CD4-positive, alpha-beta T cell (primary cell): ENCODE measurements around the gene IL15RA. TPM values are rescaled to one million over a fixed set of nuclear protein-coding genes. Genes with fewer than 3 reads are reported as not detected.

Experiments used
- ATAC-seq: fragments of 200-7000 bp; cut with Tn5 transposase; one replicate; pipeline ENCODE4 v1.10.0; 2022; ENCODE audit warnings: mild to moderate bottlenecking; ENCODE audit not compliant: poor library complexity
- CTCF ChIA-PET: fragments of 350-600 bp; sonication (Branson Sonifier 250); formaldehyde crosslinking; loops from one replicate; lab custom pipeline; 2021; ENCODE audit warnings: antibody characterized with exemption, inconsistent platforms; lab: Charles Lee
- POLR2A ChIA-PET: fragments of 350-600 bp; sonication (Branson Sonifier 250); formaldehyde crosslinking; loops from one replicate; lab custom pipeline; 2021; ENCODE audit warnings: antibody characterized with exemption, inconsistent platforms; lab: Charles Lee
- DNase-seq, 14 experiments: peaks; one replicate each; pipeline ENCODE4 v3.0.0-alpha.2; 2013 to 2020; ENCODE audit warnings: mixed read lengths in 2 of 14
- H3K27ac ChIP-seq, 2 donors: one replicate each; pipeline versions ENCODE4 v1.5.1 to v1.7.0; 2013; ENCODE audit warnings: low read length in 2 of 2, low read depth in 1 of 2, mild to moderate bottlenecking in 1 of 2
- H3K27me3 ChIP-seq, 2 experiments: 1 replicate in 1 of 2; 2 replicates in 1 of 2; pipeline versions ENCODE4 v1.6.1 to v1.7.0; 2013; ENCODE audit warnings: low read length in 2 of 2, control low read depth in 1 of 2, mild to moderate bottlenecking in 1 of 2, moderate library complexity in 1 of 2; ENCODE audit not compliant: insufficient read depth in 2 of 2, control insufficient read depth in 1 of 2
- H3K36me3 ChIP-seq: one replicate; pipeline ENCODE4 v1.6.1; 2013; ENCODE audit warnings: low read length, control low read depth; ENCODE audit not compliant: insufficient read depth
- H3K4me1 ChIP-seq: one replicate; pipeline ENCODE4 v1.6.1; 2013; ENCODE audit warnings: low read length, control low read depth; ENCODE audit not compliant: insufficient read depth
- H3K4me3 ChIP-seq: one replicate; pipeline ENCODE4 v1.5.1; 2013; ENCODE audit warnings: mild to moderate bottlenecking, low read length, moderate library complexity
- H3K9me3 ChIP-seq, 2 experiments: 1 replicate in 1 of 2; 2 replicates in 1 of 2; pipeline versions ENCODE4 v1.6.1 to v1.7.0; 2013; ENCODE audit warnings: low read length in 2 of 2, mild to moderate bottlenecking in 2 of 2, control low read depth in 1 of 2, moderate library complexity in 1 of 2; ENCODE audit not compliant: control insufficient read depth in 1 of 2, insufficient read depth in 1 of 2
- H3K27ac Mint-ChIP-seq: one replicate; pipeline ENCODE4 v1.8.0; 2020; ENCODE audit warnings: mixed read lengths
- H3K27me3 Mint-ChIP-seq: one replicate; pipeline ENCODE4 v1.8.0; 2021; ENCODE audit warnings: mixed read lengths
- H3K36me3 Mint-ChIP-seq: one replicate; pipeline ENCODE4 v1.8.0; 2021; ENCODE audit warnings: low read depth, mixed read lengths
- H3K4me1 Mint-ChIP-seq: one replicate; pipeline ENCODE4 v1.8.0; 2021; ENCODE audit warnings: low read depth, mixed read lengths
- H3K4me3 Mint-ChIP-seq: one replicate; pipeline ENCODE4 v1.8.0; 2020; ENCODE audit warnings: mild to moderate bottlenecking, mixed read lengths
- H3K9me3 Mint-ChIP-seq: one replicate; pipeline ENCODE4 v1.8.0; 2020; ENCODE audit warnings: mixed read lengths
- CTCF ChIP-seq: fragments of 200-600 bp; IDR thresholded peaks from one replicate; pipeline ENCODE4 v1.8.0; 2022; ENCODE audit warnings: antibody characterized with exemption, mild to moderate bottlenecking
- intact Hi-C, 2 experiments: fragments of 100-400 bp; cut with DNase I in 1 of 2; cut with micrococcal nuclease in 1 of 2; formaldehyde crosslinking; loops; one replicate each; pipeline versions ENCODE4 v1.15.1 to v1.9.0; 2023 to 2025; cut with DNase I, micrococcal nuclease
- total RNA-seq, 174 experiments: library from RNA in 2 of 174; stranded (reverse) in 2 of 174; gene quantifications; one replicate each; pipeline ENCODE4 v1.2.3 and lab custom pipeline; 2021 to 2026

IL15RA gene
- total RNA-seq, 2 experiments from 2014 or later: 4.4 TPM

GRCh38 chr10:5927306-5927705, 50.0 kb downstream of the IL15RA start:
- no peaks in the 10 kb centered on the region for H3K4me1 Mint-ChIP-seq
- H3K4me3 Mint-ChIP-seq: no peak overlapping the region
- H3K27ac Mint-ChIP-seq: no peak overlapping the region
- Histone ChIP-seq H3K4me1 (no peaks in the 10 kb centered on the region), H3K36me3 (peaks cover 83% of the 10 kb centered on the region), H3K9me3 (no peaks in the 10 kb centered on the region), H3K27me3 (no peaks in the 10 kb centered on the region), H3K4me3 (no peak overlapping the region), H3K27ac (no peak overlapping the region)
- peaks cover 97% of the 10 kb centered on the region for H3K36me3 Mint-ChIP-seq
- no peak for TF ChIP-seq CTCF
- no peaks in the 10 kb centered on the region for H3K9me3 Mint-ChIP-seq
- no peaks in the 10 kb centered on the region for H3K27me3 Mint-ChIP-seq
- POLR2A ChIA-PET: interaction anchor here (1.2 kb wide), 1 partner anchor 17 kb away, joined by 3 read pairs; no protein-coding TSS in a partner anchor
- no peak for DNase-seq
- intact Hi-C loops: no loop called here
- no peak for ATAC-seq
- CTCF ChIA-PET: no interaction called here

GRCh38 chr10:5924889-5925288, 52.5 kb downstream of the IL15RA start:
- no peak for ATAC-seq
- Histone ChIP-seq H3K27me3 (no peaks in the 10 kb centered on the region), H3K27ac (no peak overlapping the region), H3K4me3 (no peak overlapping the region), H3K9me3 (no peaks in the 10 kb centered on the region), H3K36me3 (peaks cover 92% of the 10 kb centered on the region), H3K4me1 (no peaks in the 10 kb centered on the region)
- POLR2A ChIA-PET: no interaction called here
- no peak for DNase-seq
- TF ChIP-seq CTCF: no peak
- Mint-ChIP-seq H3K27ac (no peak overlapping the region), H3K4me1 (no peaks in the 10 kb centered on the region), H3K36me3 (peaks cover 97% of the 10 kb centered on the region), H3K27me3 (no peaks in the 10 kb centered on the region), H3K4me3 (no peak overlapping the region), H3K9me3 (no peaks in the 10 kb centered on the region)
- intact Hi-C loops: no loop called here
- CTCF ChIA-PET: no interaction called here

- intact Hi-C loops: no loop called here
- peaks cover 98% of the 10 kb centered on the region for H3K36me3 Mint-ChIP-seq
Measured at GRCh38 chr10:5921746-5922145, 55.6 kb downstream of the IL15RA start.

More at GRCh38 chr10:5921746-5922145, 55.6 kb downstream of the IL15RA start:
- ChIA-PET POLR2A (no interaction called here), CTCF (no interaction called here)
- Mint-ChIP-seq H3K4me3 (no peak overlapping the region), H3K27me3 (no peaks in the 10 kb centered on the region), H3K4me1 (no peaks in the 10 kb centered on the region), H3K27ac (no peak overlapping the region), H3K9me3 (no peaks in the 10 kb centered on the region)
- H3K36me3 ChIP-seq: peaks cover 91% of the 10 kb centered on the region
- no peaks in the 10 kb centered on the region for H3K4me1 ChIP-seq
- no peaks in the 10 kb centered on the region for H3K27me3 ChIP-seq
- no peak for TF ChIP-seq CTCF
- no peaks in the 10 kb centered on the region for H3K9me3 ChIP-seq
- DNase-seq (no peak), ATAC-seq (no peak)
- no peak overlapping the region for H3K4me3 ChIP-seq
- no peak overlapping the region for H3K27ac ChIP-seq
